NCI-H1048 (cell line): ENCODE results near the gene CES3.
A peak's percentile ranks its signal among the peaks of the same experiment; 100 is the strongest.

Source experiments
- DNase-seq: peaks from one replicate; lab custom pipeline; 2025; lab: John Stamatoyannopoulos, UW

CES3 gene

GRCh38 chr16:67006930-67007658 is 46.0 kb downstream of the CES3 start:
- no peak for DNase-seq

- no peak for DNase-seq
Measured at GRCh38 chr16:67009158-67009557, 48.1 kb downstream of the CES3 start.

GRCh38 chr16:67011274-67011673 is 50.2 kb downstream of the CES3 start:
- DNase-seq = no peak

- no peak for DNase-seq
Measured at GRCh38 chr16:67013233-67013822, 52.3 kb downstream of the CES3 start.

- no peak for DNase-seq
Measured at GRCh38 chr16:67013823-67014633, 53.0 kb downstream of the CES3 start.

GRCh38 chr16:67014634-67015312 is 53.7 kb downstream of the CES3 start:
- DNase-seq = no peak

GRCh38 chr16:67015313-67015731 is 54.3 kb downstream of the CES3 start:
- no peak for DNase-seq

GRCh38 chr16:67016143-67016542 is 55.1 kb downstream of the CES3 start:
- DNase-seq = no peak

GRCh38 chr16:67016681-67017420 is 55.8 kb downstream of the CES3 start:
- no peak for DNase-seq

- DNase-seq = no peak
Measured at GRCh38 chr16:67017421-67017750, 56.3 kb downstream of the CES3 start.

- peak; percentile 63 for DNase-seq
Measured at GRCh38 chr16:67017810-67018488, 56.9 kb downstream of the CES3 start.

- DNase-seq = no peak
Measured at GRCh38 chr16:67019171-67019570, 58.1 kb downstream of the CES3 start.

- DNase-seq = no peak
Measured at GRCh38 chr16:67021321-67021720, 60.3 kb downstream of the CES3 start.

GRCh38 chr16:67022531-67023214 is 61.6 kb downstream of the CES3 start:
- no peak for DNase-seq

- DNase-seq = no peak
Measured at GRCh38 chr16:67023689-67024088, 62.6 kb downstream of the CES3 start.
